ENCODE measurements around the gene MXRA8. TPM values are rescaled to one million over a fixed set of nuclear protein-coding genes. Genes with fewer than 3 reads are reported as not detected.

Gene MXRA8
- total RNA-seq, 1 experiment from 2014 or later: 5.0 TPM

- no peaks in the 10 kb centered on the region for H3K27me3 ChIP-seq (replicated peaks; ENCODE audit: control insufficient read depth, insufficient read depth, low read length)
- ChIA-PET POLR2A (no interaction called here), CTCF (no interaction called here)
- no peaks in the 10 kb centered on the region for H3K27me3 Mint-ChIP-seq (ENCODE audit: insufficient read depth, unreplicated experiment)
- no peak overlapping the region for H3K27ac Mint-ChIP-seq (ENCODE audit: unreplicated experiment)
- peaks cover 7% of the 10 kb centered on the region for H3K4me1 Mint-ChIP-seq (ENCODE audit: low read depth, unreplicated experiment)
- intact Hi-C loops (cut with micrococcal nuclease; ENCODE audit: unreplicated experiment): no loop called here
- no peaks in the 10 kb centered on the region for H3K9me3 ChIP-seq
- no peak overlapping the region for H3K4me3 ChIP-seq (ENCODE audit: low read depth, low read length)
- no peak for DNase-seq
- no TSS peak for BruUV-seq (replicated peaks)
- no peak overlapping the region for H3K4me3 Mint-ChIP-seq (ENCODE audit: unreplicated experiment)
- no peak for TF ChIP-seq CTCF (IDR thresholded peaks at IDR 0.05; ENCODE audit: insufficient read depth in 1 of 2, low read depth in 1 of 2, low read length in 1 of 2, severe bottlenecking in 1 of 2, unreplicated experiment in 1 of 2)
- no peaks in the 10 kb centered on the region for H3K9me3 Mint-ChIP-seq (ENCODE audit: unreplicated experiment)
- 0 out of 2 replicates have a peak, but pooled peaks cover 5% of the 10 kb centered on the region for H3K4me1 ChIP-seq
- peaks cover 42% of the 10 kb centered on the region for H3K36me3 Mint-ChIP-seq (ENCODE audit: insufficient read depth, unreplicated experiment)
- no peaks in the 10 kb centered on the region for H3K36me3 ChIP-seq (ENCODE audit: control insufficient read depth, insufficient read depth, low read length)
Measured at GRCh38 chr1:1327291-1327690, 31.1 kb downstream of the MXRA8 start.

GRCh38 chr1:1326075-1326605 lies 32.2 kb downstream of the MXRA8 start:
- no peaks in the 10 kb centered on the region for H3K36me3 ChIP-seq (ENCODE audit: control insufficient read depth, insufficient read depth, low read length)
- H3K9me3 ChIP-seq: no peaks in the 10 kb centered on the region
- POLR2A ChIA-PET: interaction anchor here (0.9 kb wide), 1 partner anchor 47 kb away, joined by 3 read pairs; no protein-coding TSS in a partner anchor
- no TSS peak for BruUV-seq (replicated peaks)
- 0 out of 2 replicates have a peak, but pooled peaks cover 5% of the 10 kb centered on the region for H3K4me1 ChIP-seq
- no peak for TF ChIP-seq CTCF (IDR thresholded peaks at IDR 0.05; ENCODE audit: insufficient read depth in 1 of 2, low read depth in 1 of 2, low read length in 1 of 2, severe bottlenecking in 1 of 2, unreplicated experiment in 1 of 2)
- peaks cover 35% of the 10 kb centered on the region for H3K36me3 Mint-ChIP-seq (ENCODE audit: insufficient read depth, unreplicated experiment)
- H3K9me3 Mint-ChIP-seq (ENCODE audit: unreplicated experiment): no peaks in the 10 kb centered on the region
- H3K27me3 Mint-ChIP-seq (ENCODE audit: insufficient read depth, unreplicated experiment): no peaks in the 10 kb centered on the region
- no peak overlapping the region for H3K4me3 ChIP-seq (ENCODE audit: low read depth, low read length)
- CTCF ChIA-PET: no interaction called here
- no peaks in the 10 kb centered on the region for H3K27me3 ChIP-seq (replicated peaks; ENCODE audit: control insufficient read depth, insufficient read depth, low read length)
- intact Hi-C loops (cut with micrococcal nuclease; ENCODE audit: unreplicated experiment): no loop called here
- no peak overlapping the region for H3K27ac Mint-ChIP-seq (ENCODE audit: unreplicated experiment)
- peak overlapping the region; percentile 52 for H3K4me3 Mint-ChIP-seq (ENCODE audit: unreplicated experiment)
- H3K4me1 Mint-ChIP-seq (ENCODE audit: low read depth, unreplicated experiment): peaks cover 7% of the 10 kb centered on the region
- DNase-seq: no peak

- intact Hi-C loops (cut with micrococcal nuclease; ENCODE audit: unreplicated experiment): no loop called here
- H3K27me3 Mint-ChIP-seq (ENCODE audit: insufficient read depth, unreplicated experiment): no peaks in the 10 kb centered on the region
- Histone ChIP-seq H3K36me3 (ENCODE audit: control insufficient read depth, insufficient read depth, low read length) (no peaks in the 10 kb centered on the region), H3K9me3 (no peaks in the 10 kb centered on the region), H3K4me1 (0 out of 2 replicates have a peak, but pooled peaks cover 5% of the 10 kb centered on the region), H3K27me3 (replicated peaks; ENCODE audit: control insufficient read depth, insufficient read depth, low read length) (no peaks in the 10 kb centered on the region), H3K4me3 (ENCODE audit: low read depth, low read length) (peak overlapping the region; percentile 61)
- H3K4me1 Mint-ChIP-seq (ENCODE audit: low read depth, unreplicated experiment): peaks cover 7% of the 10 kb centered on the region
- H3K9me3 Mint-ChIP-seq (ENCODE audit: unreplicated experiment): no peaks in the 10 kb centered on the region
- no peak for TF ChIP-seq CTCF (IDR thresholded peaks at IDR 0.05; ENCODE audit: insufficient read depth in 1 of 2, low read depth in 1 of 2, low read length in 1 of 2, severe bottlenecking in 1 of 2, unreplicated experiment in 1 of 2)
- no peak overlapping the region for H3K27ac Mint-ChIP-seq (ENCODE audit: unreplicated experiment)
- BruUV-seq (replicated peaks): no TSS peak
- peaks cover 32% of the 10 kb centered on the region for H3K36me3 Mint-ChIP-seq (ENCODE audit: insufficient read depth, unreplicated experiment)
- DNase-seq: no peak
- ChIA-PET POLR2A (interaction anchor here (0.6 to 0.9 kb wide), 2 partner anchors 48 to 91 kb away, joined by 3 read pairs; no protein-coding TSS in a partner anchor), CTCF (no interaction called here)
- H3K4me3 Mint-ChIP-seq (ENCODE audit: unreplicated experiment): peak overlapping the region; percentile 81
Measured at GRCh38 chr1:1325288-1326074, 32.9 kb downstream of the MXRA8 start.
